ENCODE results near the gene SPEF2. TPM values are rescaled to one million over a fixed set of nuclear protein-coding genes. Genes with fewer than 3 reads are reported as not detected.

The SPEF2 gene
- total RNA-seq, 1 donor from 2014 or later, result 10.8 TPM

- DNase-seq (ENCODE audit: extremely low spot score in 2 of 2), result no peak
- no peak overlapping the region for H3K27ac ChIP-seq
- intact Hi-C loops (cut with DNase I), result no loop called here
These were observed 171.1 kb downstream of the SPEF2 start for GRCh38 chr5:35788724-35789123.

GRCh38 chr5:35789732-35790456 lies 172.2 kb downstream of the SPEF2 start:
- no peak overlapping the region for H3K4me3 ChIP-seq
- no peak for DNase-seq (ENCODE audit: extremely low spot score in 2 of 2)
- H3K9me3 ChIP-seq, result no peaks in the 10 kb centered on the region
- H3K27ac ChIP-seq, result no peak overlapping the region
- no peaks in the 10 kb centered on the region for H3K36me3 ChIP-seq
- H3K4me1 ChIP-seq, result no peaks in the 10 kb centered on the region
- TF ChIP-seq POLR2A (IDR thresholded peaks at IDR 0.05), result no peak
- TF ChIP-seq, protein P1, sequence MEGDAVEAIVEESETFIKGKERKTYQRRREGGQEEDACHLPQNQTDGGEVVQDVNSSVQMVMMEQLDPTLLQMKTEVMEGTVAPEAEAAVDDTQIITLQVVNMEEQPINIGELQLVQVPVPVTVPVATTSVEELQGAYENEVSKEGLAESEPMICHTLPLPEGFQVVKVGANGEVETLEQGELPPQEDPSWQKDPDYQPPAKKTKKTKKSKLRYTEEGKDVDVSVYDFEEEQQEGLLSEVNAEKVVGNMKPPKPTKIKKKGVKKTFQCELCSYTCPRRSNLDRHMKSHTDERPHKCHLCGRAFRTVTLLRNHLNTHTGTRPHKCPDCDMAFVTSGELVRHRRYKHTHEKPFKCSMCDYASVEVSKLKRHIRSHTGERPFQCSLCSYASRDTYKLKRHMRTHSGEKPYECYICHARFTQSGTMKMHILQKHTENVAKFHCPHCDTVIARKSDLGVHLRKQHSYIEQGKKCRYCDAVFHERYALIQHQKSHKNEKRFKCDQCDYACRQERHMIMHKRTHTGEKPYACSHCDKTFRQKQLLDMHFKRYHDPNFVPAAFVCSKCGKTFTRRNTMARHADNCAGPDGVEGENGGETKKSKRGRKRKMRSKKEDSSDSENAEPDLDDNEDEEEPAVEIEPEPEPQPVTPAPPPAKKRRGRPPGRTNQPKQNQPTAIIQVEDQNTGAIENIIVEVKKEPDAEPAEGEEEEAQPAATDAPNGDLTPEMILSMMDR (IDR thresholded peaks at IDR 0.05), result no peak
- no peak for TF ChIP-seq POLR2AphosphoS5 (IDR thresholded peaks at IDR 0.05; ENCODE audit: insufficient read depth in 1 of 2, low read depth in 1 of 2)
- H3K27me3 ChIP-seq, result no peaks in the 10 kb centered on the region
- intact Hi-C loops (cut with DNase I), result no loop called here

More at GRCh38 chr5:35788724-35789123, 171.1 kb downstream of the SPEF2 start:
- TF ChIP-seq POLR2A (IDR thresholded peaks at IDR 0.05), result no peak
- TF ChIP-seq, protein P1 (IDR thresholded peaks at IDR 0.05), result no peak
- TF ChIP-seq POLR2AphosphoS5 (IDR thresholded peaks at IDR 0.05; ENCODE audit: insufficient read depth in 1 of 2, low read depth in 1 of 2), result no peak
- no peak overlapping the region for H3K4me3 ChIP-seq
- H3K36me3 ChIP-seq, result no peaks in the 10 kb centered on the region
- H3K4me1 ChIP-seq, result no peaks in the 10 kb centered on the region
- H3K9me3 ChIP-seq, result no peaks in the 10 kb centered on the region
- H3K27me3 ChIP-seq, result no peaks in the 10 kb centered on the region

GRCh38 chr5:35790457-35790822 lies 172.8 kb downstream of the SPEF2 start:
- Histone ChIP-seq H3K36me3 (no peaks in the 10 kb centered on the region), H3K4me1 (no peaks in the 10 kb centered on the region), H3K27me3 (no peaks in the 10 kb centered on the region), H3K4me3 (no peak overlapping the region), H3K9me3 (no peaks in the 10 kb centered on the region), H3K27ac (no peak overlapping the region)
- DNase-seq (ENCODE audit: extremely low spot score in 2 of 2), result no peak
- intact Hi-C loops (cut with DNase I), result no loop called here
- TF ChIP-seq POLR2AphosphoS5 (IDR thresholded peaks at IDR 0.05; ENCODE audit: insufficient read depth in 1 of 2, low read depth in 1 of 2) (no peak), POLR2A (IDR thresholded peaks at IDR 0.05) (no peak)
- TF ChIP-seq, protein P1 (IDR thresholded peaks at IDR 0.05), result no peak

- intact Hi-C loops (cut with DNase I), result no loop called here
- no peak for DNase-seq (ENCODE audit: extremely low spot score in 2 of 2)
- Histone ChIP-seq H3K27me3 (no peaks in the 10 kb centered on the region), H3K27ac (no peak overlapping the region), H3K36me3 (no peaks in the 10 kb centered on the region), H3K9me3 (no peaks in the 10 kb centered on the region), H3K4me3 (no peak overlapping the region), H3K4me1 (no peaks in the 10 kb centered on the region)
- no peak for TF ChIP-seq POLR2AphosphoS5 (IDR thresholded peaks at IDR 0.05; ENCODE audit: insufficient read depth in 1 of 2, low read depth in 1 of 2)
- TF ChIP-seq, protein P1 (IDR thresholded peaks at IDR 0.05), result no peak
- no peak for TF ChIP-seq POLR2A (IDR thresholded peaks at IDR 0.05)
These were observed 176.6 kb downstream of the SPEF2 start for GRCh38 chr5:35794328-35794619.

DNA sequence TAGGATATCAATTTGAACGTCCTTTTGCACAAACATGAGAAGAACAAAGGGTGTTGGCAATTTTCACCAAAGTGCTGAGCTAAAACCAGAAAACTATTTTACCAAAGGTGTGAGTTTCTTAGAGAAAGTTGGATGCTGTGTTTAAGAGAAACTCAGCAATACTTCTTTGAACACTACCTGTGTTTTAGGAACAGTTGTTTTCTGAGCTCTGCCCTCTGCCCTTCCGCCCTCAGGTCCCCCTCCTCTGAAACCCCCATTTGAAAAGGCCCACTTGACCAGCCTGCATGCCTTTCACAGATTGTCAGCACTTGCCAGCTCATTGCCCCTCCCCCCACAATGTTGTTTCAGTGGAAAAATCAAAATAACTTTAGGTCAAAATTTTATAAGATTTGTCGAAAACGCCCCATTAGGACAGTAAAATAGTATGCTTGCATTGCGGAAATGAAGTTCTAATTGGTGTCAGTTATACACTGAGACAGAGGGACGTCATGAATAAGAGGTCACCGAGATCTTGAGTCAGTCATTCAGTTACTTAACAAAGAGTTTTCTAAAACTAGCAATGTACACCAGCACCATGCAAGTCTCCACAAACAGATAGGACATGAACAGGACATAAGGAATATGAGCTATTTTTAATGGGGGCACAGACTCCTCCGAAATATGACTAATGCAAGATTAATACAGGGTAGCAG lies 177.2 kb downstream of the SPEF2 start:
- no peak for DNase-seq (ENCODE audit: extremely low spot score in 2 of 2)
- Histone ChIP-seq H3K9me3 (no peaks in the 10 kb centered on the region), H3K36me3 (no peaks in the 10 kb centered on the region), H3K4me3 (no peak overlapping the region), H3K27ac (no peak overlapping the region), H3K4me1 (no peaks in the 10 kb centered on the region), H3K27me3 (no peaks in the 10 kb centered on the region)
- TF ChIP-seq, protein P1 (IDR thresholded peaks at IDR 0.05), result no peak
- TF ChIP-seq POLR2AphosphoS5 (IDR thresholded peaks at IDR 0.05; ENCODE audit: insufficient read depth in 1 of 2, low read depth in 1 of 2) (no peak), POLR2A (IDR thresholded peaks at IDR 0.05) (no peak)
- intact Hi-C loops (cut with DNase I), result no loop called here

Data from vagina (tissue), 2 donors.